ENCODE measurements around the gene POLR2A.

GRCh38 chr17:7502171-7502847 is 18.1 kb downstream of the POLR2A start:
- no peak for TF ChIP-seq MAX (IDR thresholded peaks at IDR 0.05; ENCODE audit: low read depth, low read length)
- TF ChIP-seq CTCF (IDR thresholded peaks at IDR 0.05; ENCODE audit: low read depth, low read length), result no peak
- no peak for TF ChIP-seq POLR2A (IDR thresholded peaks at IDR 0.05; ENCODE audit: extremely low read depth, insufficient read length)
